NCI-H2227 (cell line): ENCODE data around the gene SMIM22.
"Not testable (repeated sequence)": the region's sequence is repeated elsewhere in the genome, so short reads cannot be mapped to it uniquely, and the experiment has no call there.

ENCODE experiments used
- DNase-seq: peaks from one replicate; lab custom pipeline; 2025; ENCODE audit not compliant: unreplicated experiment; lab: John Stamatoyannopoulos, UW

The SMIM22 gene

DNA sequence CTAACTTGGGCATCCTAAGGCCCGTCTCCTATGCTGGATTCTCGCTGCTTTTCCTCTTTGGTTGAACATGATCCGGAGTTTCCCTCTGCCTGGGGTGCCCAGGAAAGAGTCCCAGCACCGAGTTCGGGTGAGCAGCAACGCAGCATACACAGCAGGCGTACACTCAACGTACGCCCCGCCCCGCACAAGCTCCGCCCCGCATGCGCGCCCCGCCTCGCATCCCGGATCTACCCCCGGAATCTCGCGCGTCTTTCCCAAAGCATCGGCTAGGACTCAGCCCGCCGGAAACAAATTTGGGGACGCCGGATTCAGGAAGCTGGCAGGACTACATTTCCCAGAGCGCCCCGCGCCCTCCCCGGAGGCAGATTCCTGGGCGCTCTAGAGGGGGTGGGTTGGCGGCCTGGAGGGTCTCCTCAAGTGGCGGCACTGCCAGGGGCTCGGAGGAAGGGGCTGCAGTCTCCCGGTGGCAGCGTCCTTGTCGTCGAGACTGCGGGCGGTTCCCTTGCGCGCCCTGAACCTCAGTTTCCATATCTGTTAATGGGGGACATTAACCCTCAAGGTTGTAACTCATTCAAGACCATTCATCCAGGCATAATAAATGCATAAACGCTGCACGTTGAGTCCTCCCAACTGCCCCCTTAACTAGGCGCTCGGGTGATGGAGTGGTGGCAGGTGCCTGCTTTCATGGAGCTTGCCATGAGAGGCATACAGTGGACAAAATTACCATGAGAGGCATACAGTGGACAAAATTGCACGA lies 26.4 kb upstream of the SMIM22 start:
- peak; percentile 99 for DNase-seq

GRCh38 chr16:4769306-4769638 lies 25.9 kb upstream of the SMIM22 start:
- no peak for DNase-seq

- no peak for DNase-seq
These were observed 23.5 kb upstream of the SMIM22 start for GRCh38 chr16:4771646-4772045.

DNA sequence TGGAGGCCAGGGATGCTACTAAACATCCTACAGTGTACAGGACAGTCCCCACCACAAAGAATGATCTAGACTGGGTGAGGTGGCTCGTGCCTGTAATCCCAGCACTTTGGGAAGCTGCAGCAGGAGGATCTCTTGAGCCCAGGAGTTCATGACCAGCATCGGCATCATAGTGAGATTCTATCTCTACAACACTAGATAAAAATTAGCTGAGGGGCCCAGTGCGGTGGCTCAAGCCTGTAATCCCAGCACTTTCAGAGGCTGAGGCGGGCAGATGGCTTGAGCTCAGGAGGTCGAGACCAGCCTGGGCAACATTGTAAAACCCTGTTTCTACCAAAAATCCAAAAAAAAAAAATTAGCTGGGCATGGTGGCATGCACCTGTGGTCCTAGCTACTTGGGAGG lies 22.8 kb upstream of the SMIM22 start:
- no peak for DNase-seq

- DNase-seq = no peak
These were observed 20.2 kb upstream of the SMIM22 start for GRCh38 chr16:4775005-4775404.

GRCh38 chr16:4776141-4776705 lies 18.9 kb upstream of the SMIM22 start:
- no peak for DNase-seq

- DNase-seq = no peak
These were observed 17.7 kb upstream of the SMIM22 start for GRCh38 chr16:4777339-4778049.

GRCh38 chr16:4778050-4778392 lies 17.1 kb upstream of the SMIM22 start:
- no peak for DNase-seq

GRCh38 chr16:4780235-4780634 lies 14.9 kb upstream of the SMIM22 start:
- DNase-seq = no peak

DNA sequence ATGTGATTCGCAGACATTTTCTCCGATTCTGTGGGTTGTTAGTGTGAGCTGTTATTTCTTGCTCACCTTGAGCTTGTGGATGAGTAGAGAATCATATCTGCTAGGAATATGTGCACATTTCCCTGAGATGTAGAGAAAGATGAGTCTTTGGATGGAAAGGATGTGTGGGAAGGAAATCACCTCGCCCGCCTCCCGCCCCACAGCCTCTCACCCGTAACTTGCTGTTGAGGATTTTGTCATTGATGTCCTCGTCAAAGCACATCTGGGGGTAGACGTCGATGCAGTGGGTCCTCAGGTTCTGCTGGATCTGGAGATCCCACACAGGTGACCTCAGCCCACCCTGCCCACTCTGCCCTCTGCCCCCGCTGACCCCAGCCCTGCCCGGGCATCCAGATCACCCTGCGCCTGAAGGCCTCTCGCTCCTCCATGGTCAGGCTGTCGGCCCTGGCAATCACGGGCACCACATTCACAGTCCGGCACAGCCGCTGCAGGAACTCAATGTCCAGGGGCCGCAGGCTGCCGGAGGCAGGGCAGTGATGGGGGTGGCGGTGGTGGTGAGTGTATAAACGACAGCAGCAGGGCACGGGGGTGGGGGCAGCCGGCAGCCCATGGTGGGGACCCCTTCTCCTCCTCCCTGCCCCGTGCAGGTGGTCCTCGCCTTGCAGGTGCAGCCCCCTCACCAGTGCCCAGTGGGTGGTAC lies 11.8 kb upstream of the SMIM22 start:
- no peak for DNase-seq

DNA sequence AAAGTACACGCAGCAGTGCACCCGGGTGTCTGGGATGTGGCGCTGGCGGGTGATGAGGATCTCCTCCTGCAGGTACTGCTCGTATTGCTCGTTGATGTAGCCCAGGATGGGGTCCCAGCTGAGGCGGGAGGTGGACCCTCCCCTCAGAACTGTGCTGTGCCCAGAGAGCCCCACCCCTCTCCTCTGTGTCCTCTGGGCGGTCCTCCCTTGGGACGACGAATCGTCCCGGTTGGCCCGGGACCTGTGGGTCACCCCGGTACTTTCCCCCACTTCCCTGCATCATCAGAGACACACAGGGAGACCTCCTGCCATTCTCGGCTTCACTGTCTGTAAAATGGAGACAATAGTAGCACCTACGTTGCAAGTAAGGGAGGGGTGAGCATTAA lies 11.2 kb upstream of the SMIM22 start:
- no peak for DNase-seq

DNA sequence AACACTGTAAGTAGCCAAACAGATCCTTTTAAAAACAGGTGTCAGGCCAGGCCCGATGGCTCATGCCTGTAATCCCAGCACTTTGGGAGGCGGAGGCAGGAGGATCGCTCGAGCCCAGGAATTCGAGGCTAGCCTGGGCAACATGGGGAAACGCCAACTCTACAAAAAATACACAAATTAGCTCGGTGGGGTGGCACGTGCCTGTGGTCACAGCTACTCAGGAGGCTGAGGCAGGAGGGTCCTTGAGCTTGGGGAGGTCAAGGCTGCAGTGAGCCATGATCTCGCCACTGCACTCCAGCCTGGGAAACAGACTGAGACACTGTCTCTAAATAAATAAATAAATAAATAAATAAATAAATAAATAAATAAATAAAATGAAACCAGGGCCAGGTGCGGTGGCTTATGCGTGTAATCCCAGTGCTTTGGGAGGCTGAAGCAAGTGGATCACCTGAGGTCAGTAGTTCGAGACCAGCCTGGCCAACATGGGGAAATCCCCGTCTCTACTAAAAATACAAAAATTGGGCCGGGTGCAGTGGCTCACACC lies 10.7 kb upstream of the SMIM22 start:
- not testable (repeated sequence) for DNase-seq

DNA sequence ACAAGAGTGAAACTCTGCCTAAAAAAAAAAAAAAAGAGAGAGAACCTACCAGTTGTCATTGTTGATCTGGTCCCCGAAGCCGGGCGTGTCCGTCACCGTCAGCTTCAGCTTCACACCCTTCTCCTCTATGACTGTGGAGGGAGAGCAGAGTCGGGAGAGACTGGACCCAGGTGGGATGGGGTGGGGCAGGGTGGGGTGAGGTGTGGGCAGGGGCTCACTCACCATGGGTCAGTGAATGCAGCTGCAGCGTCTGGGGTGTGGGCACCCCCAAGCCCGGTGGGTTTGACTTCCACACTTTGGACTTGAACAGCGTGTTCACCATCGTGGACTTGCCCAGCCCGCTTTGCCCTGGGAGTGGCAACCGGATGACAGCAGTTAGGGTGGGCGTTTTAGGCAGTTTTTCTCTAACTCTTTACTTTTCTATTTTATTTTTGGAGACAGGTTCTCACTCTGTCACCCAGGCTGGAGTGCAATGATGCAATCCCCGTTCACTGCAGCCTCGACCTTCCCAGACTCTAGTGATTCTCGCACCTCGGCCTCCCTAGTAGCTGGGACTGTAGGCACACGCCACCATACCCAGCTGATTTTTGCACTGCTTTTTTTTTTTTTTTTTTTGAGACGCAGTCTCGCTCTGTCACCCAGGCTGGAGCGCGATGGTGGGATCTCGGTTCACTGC lies 9.3 kb upstream of the SMIM22 start:
- no peak for DNase-seq

- no peak for DNase-seq
These were observed 8.1 kb upstream of the SMIM22 start for GRCh38 chr16:4787068-4787467.

DNA sequence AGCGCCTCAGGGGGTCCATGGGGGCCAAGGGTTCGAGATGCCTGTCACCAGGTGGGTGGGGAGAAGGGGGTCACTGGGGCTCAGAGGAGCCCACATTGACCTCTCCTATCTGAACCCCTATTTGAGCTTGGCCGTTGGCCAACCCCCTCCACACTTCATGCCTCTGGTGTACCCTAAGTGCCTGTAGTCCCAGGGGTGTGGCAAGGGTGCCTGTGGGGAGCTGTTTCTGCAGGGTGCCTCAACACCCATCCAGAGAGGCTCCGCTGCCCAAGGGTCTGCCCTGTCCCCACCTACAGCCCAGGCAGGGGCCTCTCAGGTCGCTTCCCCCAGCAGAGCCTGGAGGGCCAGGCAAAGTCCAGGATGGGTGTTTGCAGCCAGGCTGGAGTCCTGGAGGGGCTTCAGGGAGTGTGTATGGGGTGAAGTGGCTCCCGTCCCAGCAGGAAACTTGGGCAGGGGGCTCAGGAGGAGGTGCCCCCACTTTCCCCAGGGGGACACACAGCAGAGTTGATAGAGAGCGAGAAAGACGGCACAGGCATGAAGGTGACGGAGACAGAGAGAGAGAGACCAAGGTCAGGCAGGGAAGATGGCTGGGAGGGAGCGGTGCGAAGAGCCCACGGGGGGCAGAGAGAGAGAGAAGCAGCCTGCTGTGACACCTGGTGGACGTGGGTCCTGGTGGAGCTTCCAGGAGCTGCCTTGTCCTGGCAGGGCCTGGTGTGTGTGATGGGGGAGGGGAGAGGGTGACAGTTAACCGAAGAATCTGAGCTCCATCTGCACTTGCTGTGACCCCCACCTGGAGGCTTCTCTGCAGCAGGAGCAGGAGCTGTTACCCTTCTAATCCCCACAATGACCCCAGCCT lies 7.3 kb upstream of the SMIM22 start, which contains the start of gene SEPTIN12:
TSS of gene SEPTIN12 (minus strand) at position 719 of the 856 bp plus-strand sequence. CDS start at position 19, 700 bp downstream.
- no peak for DNase-seq

- no peak for DNase-seq
These were observed 6.7 kb upstream of the SMIM22 start for GRCh38 chr16:4788489-4788889.

GRCh38 chr16:4788910-4789309 lies 6.3 kb upstream of the SMIM22 start:
- DNase-seq = no peak

GRCh38 chr16:4790261-4790660 lies 4.9 kb upstream of the SMIM22 start:
- DNase-seq = no peak

- no peak for DNase-seq
These were observed 4.3 kb upstream of the SMIM22 start for GRCh38 chr16:4790871-4791270.

DNA sequence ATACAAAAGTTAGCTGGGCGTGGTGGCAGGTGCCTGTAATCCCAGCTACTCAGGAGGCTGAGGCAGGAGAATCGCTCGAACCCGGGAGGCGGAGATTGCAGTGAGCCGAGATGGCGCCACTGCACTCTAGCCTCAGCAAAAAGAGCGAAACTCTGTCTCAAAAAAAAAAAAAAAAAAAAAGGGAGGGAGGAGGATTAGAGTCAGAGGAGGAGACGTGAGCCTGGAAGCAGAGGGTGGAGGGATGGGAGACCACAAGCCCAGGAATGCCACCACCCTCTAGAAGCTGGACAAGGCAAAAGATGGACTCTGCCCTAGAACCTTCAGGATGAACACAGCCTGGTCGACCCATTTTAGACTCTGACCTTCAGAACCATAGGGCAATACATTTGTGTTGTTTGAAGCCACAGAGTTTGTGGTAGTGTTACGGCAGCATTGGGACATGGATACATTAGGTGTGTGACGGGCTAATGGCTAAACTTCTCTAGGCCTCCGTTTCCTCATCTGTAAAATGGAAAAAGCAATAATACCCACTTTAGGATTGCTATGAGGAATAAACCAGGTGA lies 2.1 kb upstream of the SMIM22 start:
- no peak for DNase-seq
